HL-60 (cell line): ENCODE results near the gene IFI27L1.

Experiments used
- CTCF ChIP-seq: IDR thresholded peaks from one replicate; pipeline ENCODE4 v1.5.1; 2011; ENCODE audit warnings: low read length, control low read depth, inconsistent platforms; ENCODE audit not compliant: insufficient read depth
- GABPA ChIP-seq: IDR thresholded peaks from 2 replicates; pipeline ENCODE4 v1.6.1; 2012; ENCODE audit warnings: low read depth
- POLR2AphosphoS5 ChIP-seq: IDR thresholded peaks from 2 replicates; pipeline ENCODE4 v1.6.1; 2012; ENCODE audit warnings: low read depth
- REST ChIP-seq: IDR thresholded peaks from 2 replicates; pipeline ENCODE4 v1.6.1; 2012; ENCODE audit warnings: low read depth; ENCODE audit not compliant: insufficient replicate concordance
- SPI1 ChIP-seq: IDR thresholded peaks from 2 replicates; pipeline ENCODE4 v1.6.1; 2012; ENCODE audit warnings: low read depth, mild to moderate bottlenecking, borderline replicate concordance

GRCh38 chr14:94129111-94129757 lies 48.1 kb downstream of the IFI27L1 start, which contains the start of gene IFI27L2:
- TF ChIP-seq CTCF (no peak), POLR2AphosphoS5 (no peak), GABPA (no peak), REST (no peak), SPI1 (no peak)
